HG03439 (cell line): ENCODE results near the gene MOV10L1.

ENCODE experiments used
- ATAC-seq: cut with Tn5 transposase; IDR thresholded peaks from one replicate; pipeline ENCODE4 v1.9.1; 2021; ENCODE audit warnings: mild to moderate bottlenecking, moderate library complexity; ENCODE audit not compliant: unreplicated experiment

Gene MOV10L1

DNA sequence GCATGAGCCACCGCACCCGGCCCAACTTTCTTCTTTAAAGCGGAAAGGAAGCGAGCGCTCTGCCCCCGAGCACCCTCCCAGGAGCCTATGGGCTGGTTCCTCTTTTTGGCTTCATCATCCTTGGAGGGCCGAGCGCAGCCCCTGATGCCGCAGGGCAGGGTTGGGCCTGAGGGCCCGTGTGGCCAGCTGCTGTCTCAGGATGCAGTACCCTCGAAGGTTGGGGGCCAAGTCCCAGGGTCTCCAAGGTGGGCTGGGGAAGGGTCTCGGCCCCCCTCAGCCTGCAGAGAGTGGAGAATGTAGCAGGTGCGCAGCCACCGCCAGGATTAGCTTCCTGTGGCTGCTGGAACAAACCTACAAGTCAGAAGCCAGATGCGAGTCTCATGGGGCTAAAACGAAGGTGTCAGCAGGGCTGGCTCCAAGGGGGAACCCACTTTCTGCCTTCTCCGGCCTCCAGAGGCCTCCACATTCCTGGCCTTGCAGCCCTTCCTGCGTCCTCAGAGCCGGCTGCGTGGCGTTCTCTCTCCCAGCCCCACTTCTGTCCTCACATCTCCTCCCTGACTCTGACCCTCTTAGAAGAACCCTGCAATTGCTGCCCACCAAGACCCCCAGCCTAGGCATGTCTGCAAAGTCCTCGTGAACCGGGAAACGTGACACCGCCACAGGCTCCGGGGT is 83.6 kb downstream of the MOV10L1 start:
- ATAC-seq: no peak

- no peak for ATAC-seq
These were observed 84.2 kb downstream of the MOV10L1 start for GRCh38 chr22:50173983-50174355.

DNA sequence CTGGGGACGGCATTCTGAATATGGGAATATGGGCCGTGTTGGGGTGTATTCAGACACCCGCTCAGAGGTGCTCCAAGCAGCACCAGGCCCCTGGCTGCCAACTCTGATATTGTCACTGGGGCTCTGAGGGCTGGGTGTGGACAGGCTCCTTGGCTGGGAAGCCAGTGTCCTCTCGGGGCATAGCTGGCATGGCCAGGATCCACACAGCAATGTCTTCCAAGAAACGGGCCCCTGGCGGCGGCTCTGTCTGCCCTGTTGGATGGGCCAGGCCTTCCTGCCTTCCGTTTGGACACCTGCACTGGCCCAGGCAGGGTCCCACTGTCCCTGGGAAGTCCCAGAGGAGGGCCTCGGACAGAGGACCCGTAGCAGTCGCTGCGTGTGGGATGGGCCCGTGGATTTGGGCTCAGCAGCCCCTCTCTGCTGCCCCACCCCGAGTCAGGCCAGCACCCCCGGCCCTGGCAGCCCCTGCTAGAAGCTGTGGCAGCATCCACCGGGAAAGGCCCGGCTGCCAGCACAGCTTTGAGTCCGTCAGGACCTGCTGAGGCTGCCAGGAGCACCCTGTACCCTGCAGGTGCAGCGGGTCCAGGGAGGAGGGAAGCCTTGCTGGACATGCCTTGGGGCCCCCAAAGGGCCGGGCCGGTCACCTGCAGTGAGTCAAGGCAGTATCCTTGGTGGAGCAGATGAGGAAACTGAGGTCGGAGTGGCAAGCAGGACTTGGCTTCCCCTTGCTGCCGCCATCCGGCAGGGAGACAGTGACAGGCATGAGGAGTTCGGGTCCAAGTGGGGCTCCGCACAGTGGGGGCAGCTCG is 84.8 kb downstream of the MOV10L1 start:
- ATAC-seq: no peak

- no peak for ATAC-seq
These were observed 85.3 kb downstream of the MOV10L1 start for GRCh38 chr22:50175191-50175461.

DNA sequence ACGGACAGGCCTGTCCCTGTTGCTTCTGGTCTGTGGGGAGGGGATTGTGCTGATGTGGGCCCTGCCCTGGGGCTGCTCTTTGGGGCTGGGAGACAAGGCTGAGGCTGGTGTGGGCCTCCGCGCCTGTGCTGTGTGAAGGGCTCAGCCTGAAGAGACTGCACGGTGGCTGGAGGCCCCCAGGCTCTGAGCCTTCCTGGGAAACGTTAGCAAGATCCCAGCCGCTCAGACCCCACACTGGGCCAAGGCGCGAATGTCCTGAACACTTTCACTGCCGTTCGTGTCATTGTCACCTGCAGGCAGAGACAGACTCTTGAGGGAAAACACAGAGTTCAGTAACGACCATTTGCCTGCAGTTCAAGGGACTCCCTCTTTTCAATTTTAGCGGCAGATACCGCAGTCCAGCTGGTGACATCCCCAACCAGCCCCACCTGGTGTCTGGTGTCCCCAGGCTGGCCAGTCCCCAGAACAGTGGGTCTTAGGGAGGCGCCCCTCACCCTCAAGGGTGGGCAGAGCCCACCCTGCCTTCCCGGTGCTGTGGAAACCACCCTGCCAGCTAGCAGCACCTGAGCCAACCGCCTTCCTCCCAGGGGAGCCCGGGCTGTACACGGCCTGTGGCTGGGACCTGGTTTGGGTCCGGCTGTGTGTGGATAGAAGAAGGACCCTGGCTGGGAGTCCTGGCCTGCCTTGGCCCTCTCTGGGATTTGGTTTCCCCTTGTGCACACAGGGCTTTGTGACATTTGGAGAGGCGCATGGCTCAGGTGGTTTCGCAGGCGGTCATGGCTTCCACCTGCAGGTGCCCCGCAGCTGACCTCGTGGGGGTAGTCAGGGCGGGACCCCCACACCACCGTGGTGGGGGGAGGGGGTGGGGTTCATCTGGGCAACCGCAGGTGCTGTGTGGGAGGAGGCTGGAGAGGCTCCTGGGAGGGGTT is 86.4 kb downstream of the MOV10L1 start:
- no peak for ATAC-seq

DNA sequence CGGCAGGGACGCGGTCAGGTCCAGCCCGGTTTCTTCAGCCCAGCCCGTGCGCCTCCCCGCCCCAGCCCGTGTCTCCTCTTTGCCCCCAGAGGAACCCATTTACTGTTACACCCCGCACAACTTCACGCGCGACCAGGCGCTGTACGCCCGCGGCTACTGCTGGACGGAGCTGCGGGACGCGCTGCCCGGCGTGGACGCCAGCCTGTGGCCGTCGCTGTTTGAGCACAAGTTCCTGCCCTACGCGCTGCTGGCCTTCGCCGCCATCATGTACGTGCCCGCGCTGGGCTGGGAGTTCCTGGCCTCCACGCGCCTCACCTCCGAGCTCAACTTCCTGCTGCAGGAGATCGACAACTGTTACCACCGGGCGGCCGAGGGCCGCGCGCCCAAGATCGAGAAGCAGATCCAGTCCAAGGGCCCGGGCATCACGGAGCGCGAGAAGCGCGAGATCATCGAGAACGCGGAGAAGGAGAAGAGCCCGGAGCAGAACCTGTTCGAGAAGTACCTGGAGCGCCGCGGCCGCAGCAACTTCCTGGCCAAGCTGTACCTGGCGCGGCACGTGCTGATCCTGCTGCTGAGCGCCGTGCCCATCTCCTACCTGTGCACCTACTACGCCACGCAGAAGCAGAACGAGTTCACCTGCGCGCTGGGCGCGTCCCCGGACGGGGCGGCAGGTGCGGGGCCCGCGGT is 87.2 kb downstream of the MOV10L1 start:
- no peak for ATAC-seq

- ATAC-seq: no peak
These were observed 88.0 kb downstream of the MOV10L1 start for GRCh38 chr22:50177537-50178470.

GRCh38 chr22:50178471-50178864 is 88.7 kb downstream of the MOV10L1 start:
- no peak for ATAC-seq

GRCh38 chr22:50178871-50179869 is 89.4 kb downstream of the MOV10L1 start:
- ATAC-seq: no peak

DNA sequence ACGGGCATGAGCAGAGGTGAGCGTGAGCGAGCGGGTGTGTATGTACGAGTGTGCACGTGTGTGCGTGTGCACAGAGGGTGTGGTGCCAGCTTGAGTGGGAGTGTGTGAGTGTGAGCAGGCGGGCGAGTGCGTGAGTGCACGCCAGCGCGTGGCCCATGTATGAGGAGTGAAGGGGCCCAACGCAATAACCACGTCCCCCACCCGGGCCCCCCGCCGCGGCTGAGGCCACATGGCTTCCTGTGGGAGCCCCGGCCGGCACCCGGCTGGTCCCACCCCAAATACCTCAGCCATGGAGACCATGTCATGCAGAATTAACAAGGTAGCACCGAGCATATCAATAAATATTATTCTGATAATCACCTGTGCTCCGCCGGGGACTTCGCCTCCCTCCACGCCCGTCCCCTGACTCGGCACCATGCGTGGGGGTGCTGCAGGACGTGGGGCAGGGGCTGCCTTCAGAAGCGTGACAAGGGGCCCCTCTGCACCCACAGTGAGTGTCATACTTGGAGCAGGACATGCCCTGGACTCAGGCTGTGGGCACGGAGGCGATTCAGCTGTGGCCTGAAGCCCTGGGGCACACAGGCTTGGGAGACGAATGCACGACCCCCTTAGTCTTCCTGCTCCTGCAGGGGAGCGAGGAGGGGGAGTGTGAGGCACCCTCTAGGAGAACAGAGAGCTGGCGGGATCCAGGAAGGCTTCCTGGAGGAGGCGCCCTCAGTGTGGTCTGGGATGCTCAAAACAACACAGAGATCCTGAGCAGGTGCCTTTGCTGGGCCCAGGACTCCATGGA is 90.3 kb downstream of the MOV10L1 start:
- no peak for ATAC-seq

GRCh38 chr22:50180727-50181521 is 91.1 kb downstream of the MOV10L1 start:
- ATAC-seq: no peak

DNA sequence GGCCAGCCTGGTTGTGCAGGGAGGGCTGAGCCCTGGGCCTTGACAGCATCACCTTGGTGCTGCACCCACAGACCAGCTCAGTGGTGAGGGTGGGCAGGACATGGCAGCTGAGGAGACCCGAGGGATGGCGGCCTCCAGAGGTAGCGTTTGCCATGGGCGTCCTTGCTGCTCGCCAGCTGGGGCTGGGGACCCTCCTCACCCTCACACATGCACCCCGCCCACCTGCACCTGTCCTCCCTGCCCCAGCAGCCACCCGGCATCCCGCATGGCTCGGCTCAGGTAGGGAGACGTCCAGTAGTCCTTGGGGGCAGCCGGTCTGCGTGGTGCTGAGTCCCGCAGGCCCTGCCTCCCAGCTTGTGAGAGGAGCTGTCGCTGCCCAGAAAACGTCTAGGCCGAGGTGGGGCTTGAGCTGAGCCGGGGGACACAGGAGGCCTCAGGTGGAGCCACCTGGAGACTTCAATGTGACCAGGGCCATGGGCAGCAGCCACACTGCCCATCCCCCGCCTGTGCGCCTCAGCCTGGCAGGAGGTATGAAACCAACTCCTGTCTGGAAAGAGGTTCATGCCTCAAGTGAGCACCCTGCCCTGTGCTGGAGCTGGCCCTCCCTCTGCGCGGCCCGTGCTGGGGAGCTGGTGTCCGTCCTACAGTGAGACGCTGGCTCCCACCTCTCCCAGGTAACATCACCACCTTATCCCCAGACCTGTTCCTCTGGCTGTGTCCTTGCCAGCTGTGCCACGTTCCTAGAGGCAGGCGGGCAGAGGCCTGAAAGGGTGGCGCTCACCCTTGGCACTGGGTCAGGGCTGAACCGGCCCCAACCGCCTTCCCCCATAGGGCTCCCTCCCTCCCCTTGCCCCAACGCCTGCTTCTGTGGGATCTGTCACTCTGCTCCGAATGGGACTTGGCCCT is 92.6 kb downstream of the MOV10L1 start:
- ATAC-seq: no peak

DNA sequence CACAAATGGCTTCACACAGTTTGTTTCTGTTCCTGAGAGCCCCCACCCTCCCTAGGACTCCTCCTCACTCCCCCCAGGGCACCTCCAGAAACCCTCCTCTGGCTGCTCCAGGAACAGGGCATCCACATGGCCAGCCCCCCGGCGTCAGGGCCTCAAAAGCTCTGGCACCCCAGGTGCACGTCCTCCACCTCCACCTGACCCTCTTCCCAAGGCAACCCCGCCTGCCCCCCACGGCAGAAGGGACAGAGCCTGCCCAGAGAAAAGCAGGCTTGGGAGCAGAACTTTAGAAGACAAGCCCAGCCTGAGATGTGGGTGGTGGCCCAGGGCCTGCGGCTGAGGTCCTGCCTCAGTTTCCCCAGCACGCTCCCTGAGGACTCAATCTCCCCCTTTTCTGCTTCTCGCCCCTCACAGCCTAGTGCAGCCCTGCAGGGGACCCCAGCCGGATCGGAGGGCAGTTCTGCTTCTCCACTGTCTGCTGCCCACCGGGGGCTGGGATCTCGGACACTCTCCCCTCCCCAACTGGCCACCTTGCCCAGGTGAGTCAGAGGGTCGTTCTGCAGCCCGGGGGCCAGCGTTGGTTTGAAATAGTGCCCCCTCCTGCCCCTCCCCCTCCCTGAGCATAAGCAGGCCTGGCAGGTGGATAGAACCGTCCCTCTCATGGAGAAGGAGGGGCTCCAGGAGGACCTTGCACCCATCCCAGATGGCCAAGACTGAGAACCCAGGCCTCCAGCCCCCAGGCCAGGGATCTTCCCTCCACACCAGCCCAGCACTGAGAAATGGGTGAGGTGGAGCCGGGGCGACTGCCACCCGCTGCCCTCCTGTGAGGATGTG is 93.5 kb downstream of the MOV10L1 start:
- no peak for ATAC-seq

DNA sequence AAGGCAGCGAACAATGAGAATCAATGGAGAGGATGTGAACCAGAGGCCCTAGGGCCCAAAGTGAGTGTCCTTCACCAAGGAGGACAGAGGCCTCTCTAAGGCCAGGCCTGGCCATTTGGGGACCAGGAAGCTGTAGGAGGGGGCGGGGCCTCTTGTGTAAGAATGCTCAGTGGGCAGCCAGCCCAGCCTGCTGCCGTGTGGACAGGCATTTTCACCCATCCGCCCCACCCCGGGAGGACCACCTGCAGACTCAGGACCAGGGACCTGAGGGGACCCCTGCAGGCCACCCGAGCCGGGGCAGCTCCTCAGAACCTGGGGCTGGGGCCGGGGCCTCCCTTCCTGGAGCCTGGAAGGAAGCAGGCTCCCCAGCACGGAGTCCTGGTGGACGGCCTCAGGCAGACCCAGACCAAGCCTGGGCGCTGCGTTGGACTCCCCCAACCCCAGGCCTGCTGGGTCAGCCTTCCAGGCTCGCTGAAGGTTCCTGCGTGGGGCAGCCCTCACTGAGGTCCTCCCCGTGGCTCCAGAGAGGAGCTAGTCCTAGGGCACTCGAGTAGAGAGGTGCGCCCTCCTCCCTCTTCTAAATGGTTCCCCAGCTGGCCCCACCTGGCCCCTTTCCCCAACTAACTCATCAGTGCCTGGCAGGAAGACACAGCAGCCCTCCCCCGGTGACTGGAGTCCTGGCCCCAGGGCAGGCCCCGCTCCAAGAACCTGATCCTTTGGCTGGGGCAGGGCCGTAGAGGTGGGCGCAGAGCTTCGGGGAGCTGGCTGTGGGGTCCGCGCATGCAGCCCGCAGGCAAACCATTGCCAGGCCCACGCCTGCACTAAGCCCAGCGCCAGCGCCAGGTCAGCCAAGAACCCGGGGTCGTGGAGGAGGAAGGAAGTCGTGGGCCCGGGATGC is 94.4 kb downstream of the MOV10L1 start:
- ATAC-seq: no peak
